ENCODE results near the gene TMEM239.

The TMEM239 gene

DNA sequence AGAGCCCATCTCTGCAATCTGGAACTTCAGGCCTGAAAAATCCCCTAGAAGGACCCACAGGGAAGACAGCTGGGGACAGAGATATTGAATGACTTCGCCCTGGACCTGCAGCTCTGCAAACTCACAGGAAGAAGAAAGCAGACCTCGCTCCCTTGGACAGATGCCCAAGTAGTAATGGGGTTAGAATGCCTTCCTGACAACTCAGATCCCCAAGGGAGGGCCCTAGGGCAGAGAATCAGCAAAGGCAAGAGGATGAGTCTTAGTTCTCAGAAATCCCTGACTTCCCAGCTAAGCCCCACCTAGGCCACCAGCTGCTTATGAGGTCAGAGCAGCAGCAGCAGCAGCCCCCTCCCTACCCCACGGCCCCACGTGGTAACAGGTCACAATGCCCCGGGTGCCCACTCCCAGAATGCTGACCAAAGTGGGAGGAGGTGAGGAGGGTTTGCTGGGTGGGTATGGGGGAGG lies 1.5 kb upstream of the TMEM239 start, which contains the start of gene C20orf141:
TSS of gene C20orf141 (plus strand) at position 401 of the 465 bp plus-strand sequence. CDS start 198 bp downstream, outside the sequence.
- Histone ChIP-seq H3K4ac (ENCODE audit: low read depth in 1 of 2, low read length in 2 of 2) (peak within 1 kb of the TSS; percentile 76 to 81), H3K9ac (ENCODE audit: low read length) (peak within 1 kb of the TSS; percentile 63), H3K18ac (ENCODE audit: low read depth in 1 of 2, low read length in 2 of 2) (peak within 1 kb of the TSS; percentile 68 to 94), H3K14ac (ENCODE audit: low read length in 2 of 2) (peak within 1 kb of the TSS in 1 of 2 experiments; percentile 83), H3K79me1 (replicated peaks; ENCODE audit: low read length, poor library complexity, severe bottlenecking) (no peaks in the 10 kb centered on the region), H2BK12ac (ENCODE audit: low read length in 2 of 2) (peak within 1 kb of the TSS; percentile 92 to 96), H3K27me3 (ENCODE audit: control insufficient read depth in 1 of 2, insufficient read depth in 1 of 2, low read length in 2 of 2) (no peaks in the 10 kb centered on the region), H3K27ac (ENCODE audit: low read length, poor library complexity, severe bottlenecking) (peak within 1 kb of the TSS; percentile 74), H3K4me1 (ENCODE audit: control insufficient read depth, insufficient read depth, low read depth, low read length) (peaks cover 26% of the 10 kb centered on the region), H3K4me3 (ENCODE audit: insufficient read depth in 1 of 2, low read depth in 1 of 2, low read length in 2 of 2) (peak within 1 kb of the TSS in 1 of 2 experiments; percentile 31), H3K9me3 (ENCODE audit: control insufficient read depth, low read length) (peaks cover 18% of the 10 kb centered on the region), H3K23ac (ENCODE audit: low read length in 2 of 2) (no peak within 1 kb of the TSS), H2BK120ac (ENCODE audit: low read depth, low read length) (peak within 1 kb of the TSS; percentile 59), H3K4me2 (ENCODE audit: low read length, poor library complexity, severe bottlenecking) (no peak within 1 kb of the TSS), H2AFZ (ENCODE audit: low read depth, low read length) (peak within 1 kb of the TSS; percentile 15), H2BK15ac (ENCODE audit: low read depth, poor library complexity, severe bottlenecking) (no peak within 1 kb of the TSS), H2AK5ac (ENCODE audit: low read length, severe bottlenecking) (peak within 1 kb of the TSS; percentile 92), H4K8ac (ENCODE audit: low read length) (peak within 1 kb of the TSS; percentile 78), H2BK5ac (ENCODE audit: low read depth, low read length, poor library complexity, severe bottlenecking) (no peak within 1 kb of the TSS), H4K91ac (ENCODE audit: low read length) (peak within 1 kb of the TSS; percentile 61), H3K36me3 (ENCODE audit: control insufficient read depth in 1 of 2, insufficient read depth in 2 of 2, low read depth in 1 of 2, low read length in 2 of 2) (no peaks in the 10 kb centered on the region)
- DNase-seq: peak; percentile 97
- 6% methylated on average over 2 of the region's 5 CpGs for WGBS

DNA sequence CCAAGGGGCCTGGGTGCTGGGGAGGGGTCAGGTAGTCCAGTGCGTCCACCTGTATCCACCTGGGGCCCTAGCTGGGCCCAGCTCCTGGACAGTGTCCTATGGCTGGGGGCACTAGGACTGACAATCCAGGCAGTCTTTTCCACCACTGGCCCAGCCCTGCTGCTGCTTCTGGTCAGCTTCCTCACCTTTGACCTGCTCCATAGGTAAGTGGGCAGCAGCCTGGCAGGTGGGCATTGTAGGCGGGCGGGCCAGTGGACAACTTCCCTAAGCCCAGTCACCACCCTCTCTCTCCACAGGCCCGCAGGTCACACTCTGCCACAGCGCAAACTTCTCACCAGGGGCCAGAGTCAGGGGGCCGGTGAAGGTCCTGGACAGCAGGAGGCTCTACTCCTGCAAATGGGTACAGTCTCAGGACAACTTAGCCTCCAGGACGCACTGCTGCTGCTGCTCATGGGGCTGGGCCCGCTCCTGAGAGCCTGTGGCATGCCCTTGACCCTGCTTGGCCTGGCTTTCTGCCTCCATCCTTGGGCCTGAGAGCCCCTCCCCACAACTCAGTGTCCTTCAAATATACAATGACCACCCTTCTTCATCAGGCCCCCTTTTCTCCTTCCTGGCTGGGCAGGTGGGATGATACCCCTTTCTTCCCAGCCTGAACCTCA lies 793 bp upstream of the TMEM239 start:
- no peak overlapping the region for H3K4me2 ChIP-seq (ENCODE audit: low read length, poor library complexity, severe bottlenecking)
- H3K23ac ChIP-seq (ENCODE audit: low read length in 2 of 2): no peak overlapping the region
- 97% methylated on average over 8 of the region's 8 CpGs for WGBS
- H2BK120ac ChIP-seq (ENCODE audit: low read depth, low read length): peak overlapping the region; percentile 59
- peak overlapping the region; percentile 92 for H2AK5ac ChIP-seq (ENCODE audit: low read length, severe bottlenecking)
- H3K9me3 ChIP-seq (ENCODE audit: control insufficient read depth, low read length): peaks cover 18% of the 10 kb centered on the region
- H3K36me3 ChIP-seq (ENCODE audit: control insufficient read depth in 1 of 2, insufficient read depth in 2 of 2, low read depth in 1 of 2, low read length in 2 of 2): no peaks in the 10 kb centered on the region
- H3K9ac ChIP-seq (ENCODE audit: low read length): peak overlapping the region; percentile 63
- no peaks in the 10 kb centered on the region for H3K79me1 ChIP-seq (replicated peaks; ENCODE audit: low read length, poor library complexity, severe bottlenecking)
- peak overlapping the region; percentile 76 to 81 for H3K4ac ChIP-seq (ENCODE audit: low read depth in 1 of 2, low read length in 2 of 2)
- H3K14ac ChIP-seq (ENCODE audit: low read length in 2 of 2): peak overlapping the region in 1 of 2 experiments; percentile 83
- peak overlapping the region; percentile 55 for H3K27ac ChIP-seq (ENCODE audit: low read length, poor library complexity, severe bottlenecking)
- no peak overlapping the region for H2BK5ac ChIP-seq (ENCODE audit: low read depth, low read length, poor library complexity, severe bottlenecking)
- peaks cover 29% of the 10 kb centered on the region for H3K4me1 ChIP-seq (ENCODE audit: control insufficient read depth, insufficient read depth, low read depth, low read length)
- H2BK15ac ChIP-seq (ENCODE audit: low read depth, poor library complexity, severe bottlenecking): no peak overlapping the region
- H4K91ac ChIP-seq (ENCODE audit: low read length): peak overlapping the region; percentile 61
- peak overlapping the region; percentile 68 to 94 for H3K18ac ChIP-seq (ENCODE audit: low read depth in 1 of 2, low read length in 2 of 2)
- H2AFZ ChIP-seq (ENCODE audit: low read depth, low read length): peak overlapping the region; percentile 15
- H2BK12ac ChIP-seq (ENCODE audit: low read length in 2 of 2): peak overlapping the region; percentile 92 to 96
- H4K8ac ChIP-seq (ENCODE audit: low read length): peak overlapping the region; percentile 78
- H3K27me3 ChIP-seq (ENCODE audit: control insufficient read depth in 1 of 2, insufficient read depth in 1 of 2, low read length in 2 of 2): peaks cover 0 to 1% of the 10 kb centered on the region in 2 experiments
- no peak for DNase-seq
- H3K4me3 ChIP-seq (ENCODE audit: insufficient read depth in 1 of 2, low read depth in 1 of 2, low read length in 2 of 2): peak overlapping the region in 1 of 2 experiments; percentile 31

DNA sequence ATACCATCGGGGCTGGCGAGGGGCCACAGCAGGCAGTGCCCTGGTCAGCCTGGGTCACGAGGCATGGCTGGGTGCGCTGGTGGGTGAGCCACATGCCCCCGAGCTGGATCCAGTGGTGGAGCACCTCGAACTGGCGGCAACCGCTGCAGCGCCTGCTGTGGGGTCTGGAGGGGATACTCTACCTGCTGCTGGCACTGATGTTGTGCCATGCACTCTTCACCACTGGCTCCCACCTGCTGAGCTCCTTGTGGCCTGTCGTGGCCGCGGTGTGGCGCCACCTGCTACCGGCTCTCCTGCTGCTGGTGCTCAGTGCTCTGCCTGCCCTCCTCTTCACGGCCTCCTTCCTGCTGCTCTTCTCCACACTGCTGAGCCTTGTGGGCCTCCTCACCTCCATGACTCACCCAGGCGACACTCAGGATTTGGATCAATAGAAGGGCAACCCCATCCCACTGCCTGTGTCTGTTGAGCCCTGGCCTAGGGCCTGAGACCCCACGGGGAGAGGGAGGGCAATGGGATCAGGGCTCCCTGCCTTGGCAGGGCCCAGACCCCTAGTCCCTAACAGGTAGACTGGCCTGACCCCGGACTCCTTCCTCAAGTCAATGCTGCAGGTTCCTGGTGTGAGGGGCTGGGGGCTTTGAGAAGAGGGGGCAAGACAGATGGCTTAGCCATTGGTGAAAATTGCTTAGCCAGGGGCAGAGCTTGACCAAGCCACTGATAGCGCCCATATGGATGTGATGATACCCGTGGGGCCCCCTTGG lies 598 bp downstream of the TMEM239 start:
- Histone ChIP-seq H4K91ac (ENCODE audit: low read length) (peak overlapping the region; percentile 25), H2AFZ (ENCODE audit: low read depth, low read length) (no peak overlapping the region), H3K4me1 (ENCODE audit: control insufficient read depth, insufficient read depth, low read depth, low read length) (peaks cover 40% of the 10 kb centered on the region), H3K4me3 (ENCODE audit: insufficient read depth in 1 of 2, low read depth in 1 of 2, low read length in 2 of 2) (no peak overlapping the region), H3K14ac (ENCODE audit: low read length in 2 of 2) (peak overlapping the region in 1 of 2 experiments; percentile 96), H3K4me2 (ENCODE audit: low read length, poor library complexity, severe bottlenecking) (no peak overlapping the region), H3K9ac (ENCODE audit: low read length) (no peak overlapping the region), H3K27me3 (ENCODE audit: control insufficient read depth in 1 of 2, insufficient read depth in 1 of 2, low read length in 2 of 2) (peaks cover 0 to 15% of the 10 kb centered on the region in 2 experiments), H3K27ac (ENCODE audit: low read length, poor library complexity, severe bottlenecking) (no peak overlapping the region), H2AK5ac (ENCODE audit: low read length, severe bottlenecking) (no peak overlapping the region), H3K18ac (ENCODE audit: low read depth in 1 of 2, low read length in 2 of 2) (peak overlapping the region in 1 of 2 experiments; percentile 1), H3K23ac (ENCODE audit: low read length in 2 of 2) (no peak overlapping the region), H3K4ac (ENCODE audit: low read depth in 1 of 2, low read length in 2 of 2) (no peak overlapping the region), H3K79me1 (replicated peaks; ENCODE audit: low read length, poor library complexity, severe bottlenecking) (no peaks in the 10 kb centered on the region), H3K36me3 (ENCODE audit: control insufficient read depth in 1 of 2, insufficient read depth in 2 of 2, low read depth in 1 of 2, low read length in 2 of 2) (no peaks in the 10 kb centered on the region), H4K8ac (ENCODE audit: low read length) (peak overlapping the region; percentile 19), H2BK5ac (ENCODE audit: low read depth, low read length, poor library complexity, severe bottlenecking) (no peak overlapping the region), H2BK15ac (ENCODE audit: low read depth, poor library complexity, severe bottlenecking) (peak overlapping the region; percentile 4), H3K9me3 (ENCODE audit: control insufficient read depth, low read length) (peaks cover 9% of the 10 kb centered on the region), H2BK120ac (ENCODE audit: low read depth, low read length) (no peak overlapping the region), H2BK12ac (ENCODE audit: low read length in 2 of 2) (peak overlapping the region in 1 of 2 experiments; percentile 58)
- DNase-seq: no peak
- WGBS: 70% methylated on average over 20 of the region's 20 CpGs

GRCh38 chr20:2817341-2817726 lies 1.2 kb downstream of the TMEM239 start:
- Histone ChIP-seq H3K27me3 (ENCODE audit: control insufficient read depth in 1 of 2, insufficient read depth in 1 of 2, low read length in 2 of 2) (peaks cover 0 to 15% of the 10 kb centered on the region in 2 experiments), H4K91ac (ENCODE audit: low read length) (no peak overlapping the region), H3K4me3 (ENCODE audit: insufficient read depth in 1 of 2, low read depth in 1 of 2, low read length in 2 of 2) (no peak overlapping the region), H2AFZ (ENCODE audit: low read depth, low read length) (no peak overlapping the region), H2BK5ac (ENCODE audit: low read depth, low read length, poor library complexity, severe bottlenecking) (no peak overlapping the region), H2AK5ac (ENCODE audit: low read length, severe bottlenecking) (no peak overlapping the region), H2BK15ac (ENCODE audit: low read depth, poor library complexity, severe bottlenecking) (no peak overlapping the region), H3K18ac (ENCODE audit: low read depth in 1 of 2, low read length in 2 of 2) (no peak overlapping the region), H3K4ac (ENCODE audit: low read depth in 1 of 2, low read length in 2 of 2) (no peak overlapping the region), H3K27ac (ENCODE audit: low read length, poor library complexity, severe bottlenecking) (no peak overlapping the region), H3K4me1 (ENCODE audit: control insufficient read depth, insufficient read depth, low read depth, low read length) (peaks cover 40% of the 10 kb centered on the region), H3K9me3 (ENCODE audit: control insufficient read depth, low read length) (peaks cover 3% of the 10 kb centered on the region), H3K79me1 (replicated peaks; ENCODE audit: low read length, poor library complexity, severe bottlenecking) (no peaks in the 10 kb centered on the region), H3K9ac (ENCODE audit: low read length) (no peak overlapping the region), H3K23ac (ENCODE audit: low read length in 2 of 2) (no peak overlapping the region), H3K36me3 (ENCODE audit: control insufficient read depth in 1 of 2, insufficient read depth in 2 of 2, low read depth in 1 of 2, low read length in 2 of 2) (no peaks in the 10 kb centered on the region), H4K8ac (ENCODE audit: low read length) (no peak overlapping the region), H3K14ac (ENCODE audit: low read length in 2 of 2) (no peak overlapping the region), H3K4me2 (ENCODE audit: low read length, poor library complexity, severe bottlenecking) (no peak overlapping the region), H2BK120ac (ENCODE audit: low read depth, low read length) (no peak overlapping the region), H2BK12ac (ENCODE audit: low read length in 2 of 2) (no peak overlapping the region)
- WGBS: 98% methylated on average over 2 of the region's 2 CpGs
- no peak for DNase-seq

Measured in mesenchymal stem cell (in vitro differentiated cells and primary cell).